RWPE2 (cell line): Measurements from ENCODE around the gene ARAP2.

Experiments used
- ATAC-seq: fragments of 200-7000 bp; cut with Tn5 transposase; 3 replicates; pipeline ENCODE4 v1.9.1; 2021; ENCODE audit warnings: low read depth
- DNase-seq: peaks from one replicate; pipeline ENCODE4 v3.0.0-alpha.2; 2020; ENCODE audit warnings: low spot score
- H3K27ac ChIP-seq: fragments of 450-650 bp; 2 replicates; pipeline ENCODE4 v1.5.1; 2017; ENCODE audit warnings: mild to moderate bottlenecking; ENCODE audit not compliant: poor library complexity, severe bottlenecking
- H3K27me3 ChIP-seq: fragments of 250-450 bp; sonication (Bioruptor Pico); 2 replicates; pipeline ENCODE4 v1.5.1; 2021; ENCODE audit warnings: mild to moderate bottlenecking, moderate library complexity; ENCODE audit not compliant: insufficient read depth, poor library complexity, severe bottlenecking
- H3K36me3 ChIP-seq: fragments of 250-450 bp; sonication (Bioruptor Pico); 2 replicates; pipeline ENCODE4 v1.5.1; 2020; ENCODE audit warnings: low read depth, mild to moderate bottlenecking, moderate library complexity
- H3K4me1 ChIP-seq: fragments of 250-450 bp; sonication (Bioruptor Pico); 2 replicates; pipeline ENCODE4 v1.5.1; 2021; ENCODE audit warnings: mild to moderate bottlenecking, moderate library complexity; ENCODE audit not compliant: insufficient read depth, poor library complexity, severe bottlenecking
- H3K4me3 ChIP-seq: fragments of 250-450 bp; sonication (Bioruptor Pico); 2 replicates; pipeline ENCODE4 v1.5.1; 2021; ENCODE audit warnings: mild to moderate bottlenecking, moderate library complexity; ENCODE audit not compliant: severe bottlenecking
- H3K9me3 ChIP-seq: fragments of 250-450 bp; sonication (Bioruptor Pico); 2 replicates; pipeline ENCODE4 v1.5.1; 2021; ENCODE audit warnings: mild to moderate bottlenecking, moderate library complexity; ENCODE audit not compliant: severe bottlenecking
- TF ChIP-seq, protein P1 (sequence below): fragments of 450-650 bp; IDR thresholded peaks from one replicate; pipeline ENCODE4 v1.5.1; 2017; ENCODE audit warnings: mild to moderate bottlenecking, moderate library complexity; ENCODE audit not compliant: poor library complexity, severe bottlenecking

Gene ARAP2

DNA sequence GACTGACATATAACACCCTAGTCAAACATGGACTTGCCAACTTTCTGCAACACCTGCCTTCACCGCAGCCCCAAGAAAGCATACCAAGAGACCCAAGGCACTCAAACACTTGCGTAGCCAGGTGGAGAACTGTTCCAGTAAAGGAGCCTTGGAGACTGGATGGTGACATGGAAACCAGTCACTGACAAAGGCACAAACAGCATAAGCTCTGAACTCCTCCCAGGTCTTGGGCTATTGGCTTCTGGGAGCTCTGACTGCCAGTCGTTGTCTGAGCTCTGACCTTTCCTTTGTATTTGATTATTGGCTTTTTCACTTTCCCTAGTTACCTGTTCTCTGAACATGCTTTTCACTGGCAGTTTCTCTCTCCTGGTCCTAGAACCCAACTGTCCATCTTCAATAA, 38.3 kb downstream of the ARAP2 start:
- TF ChIP-seq, protein P1, sequence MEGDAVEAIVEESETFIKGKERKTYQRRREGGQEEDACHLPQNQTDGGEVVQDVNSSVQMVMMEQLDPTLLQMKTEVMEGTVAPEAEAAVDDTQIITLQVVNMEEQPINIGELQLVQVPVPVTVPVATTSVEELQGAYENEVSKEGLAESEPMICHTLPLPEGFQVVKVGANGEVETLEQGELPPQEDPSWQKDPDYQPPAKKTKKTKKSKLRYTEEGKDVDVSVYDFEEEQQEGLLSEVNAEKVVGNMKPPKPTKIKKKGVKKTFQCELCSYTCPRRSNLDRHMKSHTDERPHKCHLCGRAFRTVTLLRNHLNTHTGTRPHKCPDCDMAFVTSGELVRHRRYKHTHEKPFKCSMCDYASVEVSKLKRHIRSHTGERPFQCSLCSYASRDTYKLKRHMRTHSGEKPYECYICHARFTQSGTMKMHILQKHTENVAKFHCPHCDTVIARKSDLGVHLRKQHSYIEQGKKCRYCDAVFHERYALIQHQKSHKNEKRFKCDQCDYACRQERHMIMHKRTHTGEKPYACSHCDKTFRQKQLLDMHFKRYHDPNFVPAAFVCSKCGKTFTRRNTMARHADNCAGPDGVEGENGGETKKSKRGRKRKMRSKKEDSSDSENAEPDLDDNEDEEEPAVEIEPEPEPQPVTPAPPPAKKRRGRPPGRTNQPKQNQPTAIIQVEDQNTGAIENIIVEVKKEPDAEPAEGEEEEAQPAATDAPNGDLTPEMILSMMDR, result no peak
- DNase-seq (no peak), ATAC-seq (no peak)
- H3K27me3 ChIP-seq, result no peaks in the 10 kb centered on the region
- H3K4me1 ChIP-seq, result no peaks in the 10 kb centered on the region
- 0 out of 2 replicates have a peak, but pooled peaks cover 5% of the 10 kb centered on the region for H3K36me3 ChIP-seq
- H3K4me3 ChIP-seq, result no peak overlapping the region
- no peak overlapping the region for H3K27ac ChIP-seq
- H3K9me3 ChIP-seq, result no peaks in the 10 kb centered on the region

DNA sequence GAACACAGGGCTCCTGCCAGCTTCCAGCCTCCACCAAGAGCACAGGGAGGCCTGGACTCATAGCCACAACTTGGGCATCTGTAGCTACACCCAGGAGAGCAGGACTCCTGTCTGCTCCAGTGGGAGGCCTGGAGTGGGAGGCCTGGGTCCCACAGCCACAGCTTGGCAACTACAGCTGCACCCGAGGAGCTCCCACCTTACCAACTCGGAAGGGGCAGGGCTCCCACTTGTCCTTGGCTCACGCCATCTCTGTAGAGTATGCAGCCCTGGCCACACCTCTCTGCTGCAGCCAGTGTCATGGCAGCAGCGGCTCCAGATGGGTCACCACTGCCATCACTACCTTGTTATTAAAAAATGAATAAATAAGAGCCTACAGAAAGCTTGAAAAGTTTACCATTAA, 45.5 kb downstream of the ARAP2 start:
- Histone ChIP-seq H3K27me3 (no peaks in the 10 kb centered on the region), H3K36me3 (peaks cover 6% of the 10 kb centered on the region; the same call in 1 of the 2 replicates), H3K27ac (no peak overlapping the region), H3K4me3 (no peak overlapping the region), H3K4me1 (no peaks in the 10 kb centered on the region), H3K9me3 (no peaks in the 10 kb centered on the region)
- ATAC-seq (no peak), DNase-seq (no peak)
- TF ChIP-seq, protein P1, result no peak

DNA sequence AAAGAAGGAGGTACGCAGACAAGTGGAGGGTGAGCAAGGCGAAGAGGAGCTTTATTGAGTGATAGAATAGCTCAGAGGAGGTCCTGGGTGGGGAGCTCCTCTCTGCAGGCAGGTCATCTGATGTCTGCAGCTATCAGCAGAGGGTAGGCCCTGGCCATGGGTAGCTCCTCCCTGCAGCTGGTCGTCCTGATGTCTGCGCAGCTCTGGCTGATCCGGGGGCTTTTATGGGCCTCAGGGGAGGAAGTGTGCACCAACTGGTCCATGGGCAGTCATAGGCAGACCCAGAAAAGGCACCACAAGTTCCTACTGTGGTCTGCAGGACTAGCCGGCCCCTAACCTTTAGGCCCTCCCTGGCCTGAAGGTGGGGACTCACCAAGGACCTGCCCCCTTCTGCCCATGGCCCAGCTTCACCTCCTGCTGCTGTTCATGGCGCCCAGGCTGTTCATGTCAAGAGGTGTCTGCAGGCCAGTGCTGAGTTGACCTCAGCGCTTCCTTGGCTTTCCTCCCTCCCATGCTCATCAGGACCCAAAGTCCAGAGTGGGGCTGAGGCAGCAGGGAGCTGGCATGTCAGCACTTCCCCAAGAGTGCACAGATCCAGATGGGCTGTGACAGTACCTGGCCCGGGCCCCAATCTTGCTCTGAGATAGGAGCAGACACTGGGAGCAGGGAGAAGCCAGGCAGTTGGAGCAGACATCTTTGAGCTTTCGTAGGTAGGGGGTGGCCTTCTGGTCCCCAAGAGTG, 46.1 kb downstream of the ARAP2 start:
- TF ChIP-seq, protein P1, result no peak
- peaks cover 6% of the 10 kb centered on the region; the same call in 1 of the 2 replicates for H3K36me3 ChIP-seq
- H3K27me3 ChIP-seq, result no peaks in the 10 kb centered on the region
- H3K4me3 ChIP-seq, result no peak overlapping the region
- no peak overlapping the region for H3K27ac ChIP-seq
- peak; percentile 38 for DNase-seq
- H3K9me3 ChIP-seq, result no peaks in the 10 kb centered on the region
- H3K4me1 ChIP-seq, result no peaks in the 10 kb centered on the region
- no peak for ATAC-seq

DNA sequence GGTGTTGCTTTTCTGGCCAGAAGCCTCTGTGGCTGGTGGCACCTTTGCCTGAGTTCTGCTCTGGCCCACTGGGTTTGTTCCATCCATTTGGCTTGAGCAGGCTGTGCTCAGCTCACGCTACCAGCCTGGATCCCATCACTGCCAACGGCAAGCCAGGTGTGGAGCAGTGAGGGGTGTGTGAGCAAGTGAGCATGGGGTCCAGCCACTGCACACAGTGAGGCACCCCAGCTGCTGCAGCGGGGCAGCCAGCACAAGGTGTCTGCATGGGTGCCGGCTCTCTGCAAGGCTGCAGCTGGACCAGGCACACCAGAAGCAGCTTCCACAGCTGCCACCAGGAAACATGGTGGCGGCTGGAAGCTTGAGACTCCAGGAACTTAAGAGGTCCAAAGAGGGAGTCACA, 46.8 kb downstream of the ARAP2 start:
- H3K27me3 ChIP-seq, result no peaks in the 10 kb centered on the region
- no peaks in the 10 kb centered on the region for H3K4me1 ChIP-seq

More for the DNA sequence above, 46.8 kb downstream of the ARAP2 start:
- H3K27ac ChIP-seq, result no peak overlapping the region
- H3K36me3 ChIP-seq, result peaks cover 6% of the 10 kb centered on the region; the same call in 1 of the 2 replicates
- no peaks in the 10 kb centered on the region for H3K9me3 ChIP-seq
- DNase-seq (peak; percentile 30), ATAC-seq (no peak)
- H3K4me3 ChIP-seq, result no peak overlapping the region
- TF ChIP-seq, protein P1, result no peak
